Activated CD4-positive, alpha-beta T cell treated with anti-CD3 and anti-CD28 coated beads, Interleukin-10, Interleukin-2, amounts not matched to agents 100 ng/mL and 50 ng/mL, durations not matched to agents 16 hours and 8 hours (primary cell): ENCODE data around the gene EHD1.

ENCODE experiments used
- DNase-seq: peaks from one replicate; pipeline ENCODE4 v3.0.0-alpha.2; 2020

The EHD1 gene

DNA sequence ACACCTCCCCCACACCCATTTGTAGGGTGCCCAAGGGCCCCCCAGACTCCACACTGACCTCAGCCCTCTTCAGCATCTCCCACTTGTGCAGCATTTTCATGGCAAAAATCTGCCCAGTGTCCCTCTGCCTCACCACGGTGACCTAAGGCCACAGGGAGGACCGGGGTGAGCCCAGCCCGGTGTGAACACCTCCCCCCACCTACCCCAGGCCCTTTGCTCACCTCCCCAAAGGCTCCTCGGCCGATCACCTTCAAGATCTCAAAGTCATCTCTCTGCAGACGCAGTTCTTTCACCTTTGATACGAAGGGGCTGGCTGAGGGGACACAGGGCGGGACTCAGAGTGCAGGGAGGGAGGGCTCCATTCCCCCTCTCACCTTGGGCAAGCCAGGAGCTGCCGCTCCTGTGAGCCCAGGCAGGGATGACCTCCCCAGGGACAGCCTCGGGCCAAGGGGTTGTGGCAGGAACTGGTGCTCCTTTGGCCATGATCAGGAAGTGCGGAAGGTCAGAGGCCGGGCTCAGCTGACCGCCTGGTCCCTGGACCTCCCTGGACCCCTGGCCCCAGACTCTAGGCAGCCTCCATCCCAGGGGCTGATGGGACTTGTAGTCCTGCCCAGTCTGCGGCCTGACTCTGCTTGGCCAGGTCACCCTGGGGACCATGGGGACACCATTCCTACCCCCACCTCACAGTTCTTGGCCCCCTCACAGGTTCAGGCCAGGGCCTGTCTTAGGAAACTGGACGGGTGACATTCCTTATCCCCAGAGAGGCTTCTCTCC is 36.6 kb downstream of the EHD1 start:
- DNase-seq = no peak

DNA sequence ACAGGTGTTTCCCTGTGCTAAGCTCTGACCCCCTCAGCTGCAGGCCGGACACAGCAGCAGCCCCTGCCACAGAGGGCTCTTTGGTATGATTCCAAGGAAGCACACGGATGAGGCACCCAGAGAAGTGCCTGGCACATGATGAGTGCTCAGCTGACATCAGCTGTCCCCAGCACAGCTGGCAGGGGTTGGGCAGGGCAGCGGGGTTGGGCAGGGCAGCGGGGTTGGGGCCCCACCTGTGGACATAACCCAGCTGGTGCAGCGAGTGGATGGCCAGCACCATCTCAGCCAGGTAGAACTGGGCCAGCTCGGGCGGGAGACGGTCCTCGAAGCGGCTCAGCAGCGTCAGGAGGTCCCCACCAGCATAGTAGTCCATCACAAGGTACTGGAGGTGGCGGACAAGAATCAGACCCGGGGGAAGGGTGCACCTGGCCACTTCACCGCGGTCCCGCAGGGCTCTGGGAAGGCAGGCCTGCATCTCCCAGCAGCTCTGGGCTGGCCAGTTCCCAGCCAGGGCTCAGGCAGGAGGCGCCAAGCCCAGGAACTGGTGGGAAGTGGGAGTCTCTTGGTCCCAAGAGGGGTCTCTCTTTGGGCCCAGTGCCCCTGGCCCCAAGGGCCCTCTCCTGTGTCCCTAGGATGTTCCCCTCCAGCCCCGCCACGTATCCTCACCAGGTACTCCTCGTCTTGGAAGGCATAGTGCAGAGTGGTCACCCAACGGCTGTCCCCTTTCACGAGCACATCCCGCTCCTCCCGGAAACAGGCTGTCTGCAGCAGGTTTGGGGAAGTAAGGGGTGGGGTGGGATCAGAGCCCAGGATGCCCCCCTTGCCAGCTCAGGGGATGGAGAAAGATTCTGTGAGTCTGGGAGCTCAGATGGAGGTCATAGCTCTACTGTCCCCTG is 38.3 kb downstream of the EHD1 start:
- no peak for DNase-seq

DNA sequence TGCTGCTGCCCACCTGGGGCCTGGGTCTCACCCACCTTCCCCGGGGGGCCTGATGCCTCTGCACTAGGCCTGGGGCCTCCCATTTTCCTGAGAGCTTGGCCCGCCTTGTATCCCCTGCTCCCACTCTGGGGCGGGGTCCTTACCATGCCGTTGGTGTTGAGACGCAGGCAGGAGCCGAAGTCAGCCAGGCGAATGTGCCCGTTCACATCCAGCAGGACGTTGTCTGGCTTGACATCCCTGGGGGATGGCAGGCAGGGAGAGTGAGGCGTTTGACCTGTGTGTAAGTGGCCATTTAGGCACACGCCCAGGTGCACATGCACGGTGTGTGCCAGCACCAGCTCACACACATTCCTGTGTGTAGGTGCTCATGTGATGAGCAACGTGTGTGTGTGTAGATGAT is 39.1 kb downstream of the EHD1 start:
- no peak for DNase-seq

- no peak for DNase-seq
Measured at GRCh38 chr11:64838600-64839334, 39.7 kb downstream of the EHD1 start.

DNA sequence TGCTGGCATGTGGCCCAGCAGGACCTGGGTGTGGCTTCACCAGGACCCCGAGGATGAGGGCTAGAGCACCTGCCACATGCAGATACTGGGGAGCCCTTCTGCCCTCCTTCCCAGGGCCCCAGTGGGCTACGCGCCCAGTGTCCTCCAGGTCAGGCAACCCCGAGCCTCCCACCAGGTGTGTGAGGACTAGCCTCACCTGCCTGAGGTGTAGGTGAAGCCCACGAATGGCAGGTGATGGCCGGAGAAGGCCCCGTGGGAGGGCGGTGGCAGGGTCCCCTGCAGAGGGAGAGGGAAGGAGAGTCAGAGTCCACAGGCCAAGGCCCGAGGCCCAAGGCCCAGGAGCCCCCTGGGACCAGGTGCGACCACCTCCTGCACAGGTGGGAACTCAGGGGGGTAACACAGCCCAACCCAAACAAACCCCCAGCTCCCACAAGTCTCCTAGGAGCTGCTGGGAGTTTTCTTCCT is 40.5 kb downstream of the EHD1 start:
- no peak for DNase-seq

DNA sequence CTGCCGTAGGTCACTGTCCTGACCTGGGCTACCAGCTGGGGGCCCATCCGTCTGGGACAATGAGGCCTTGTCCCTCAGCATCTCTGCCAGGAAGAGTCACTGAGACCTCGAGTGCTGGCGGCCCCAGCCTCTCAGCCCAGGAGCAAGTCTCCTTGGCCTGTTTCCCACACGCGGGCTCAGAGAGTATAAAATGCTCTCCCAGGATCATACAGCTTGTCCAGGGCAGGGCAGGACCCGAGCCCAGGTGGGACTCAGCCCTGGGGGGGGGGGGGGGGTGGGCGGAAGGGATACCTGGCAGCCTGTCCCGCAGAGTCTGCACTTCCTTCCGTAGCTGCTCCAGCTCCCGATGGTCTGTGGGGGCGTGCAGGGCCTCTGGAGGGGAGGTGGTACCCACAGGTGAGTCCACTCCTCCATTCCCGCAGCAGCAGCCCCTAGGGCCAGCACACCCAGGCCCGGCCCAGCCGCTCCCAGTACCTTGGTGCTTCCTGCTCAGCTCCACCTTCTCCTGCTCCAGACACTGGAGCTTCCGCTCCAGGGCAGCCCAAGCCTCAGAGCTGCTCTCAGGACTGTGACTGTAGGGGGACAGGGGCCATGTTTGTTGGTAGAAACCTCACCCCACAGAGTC is 41.9 kb downstream of the EHD1 start:
- DNase-seq = no peak

DNA sequence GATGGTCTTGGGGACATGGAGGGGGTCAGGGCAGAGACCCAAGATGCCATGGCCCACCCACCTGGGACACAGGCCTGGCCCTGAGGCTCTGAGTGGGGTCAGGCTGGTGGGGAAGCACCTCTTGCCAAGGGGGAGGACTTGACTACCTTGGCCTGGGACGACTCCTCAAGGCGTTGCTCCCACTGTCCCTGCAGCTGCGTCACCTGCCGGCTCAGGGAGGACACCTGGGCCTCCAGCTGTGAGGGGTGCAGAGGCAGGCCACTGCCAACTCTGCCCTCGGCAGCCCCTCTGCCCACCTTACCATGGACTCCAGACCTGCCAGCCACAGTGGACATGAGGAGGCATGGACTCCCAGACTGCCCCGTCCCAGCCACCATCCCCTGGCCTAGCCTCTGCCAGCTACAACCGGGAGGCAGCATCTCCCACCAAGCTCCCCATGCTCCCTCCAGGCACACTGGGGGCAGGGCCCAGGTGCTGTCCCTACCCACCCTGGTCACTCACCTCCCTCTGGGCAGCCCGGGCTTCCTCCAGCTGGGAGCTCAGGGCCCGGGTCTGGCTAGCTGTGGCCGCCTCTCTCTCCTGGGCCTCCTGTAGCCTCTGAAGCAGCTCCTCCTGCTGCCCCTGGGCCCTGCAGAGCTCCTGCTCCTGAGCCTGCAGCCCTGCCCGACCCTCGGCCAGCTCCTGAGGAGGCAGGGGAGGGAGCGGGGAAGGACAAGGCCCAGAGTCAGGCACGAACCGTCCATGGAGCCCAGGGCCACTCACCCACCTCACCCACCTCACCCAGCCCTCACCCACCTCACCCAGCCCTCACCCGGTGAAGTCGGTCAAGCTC is 42.6 kb downstream of the EHD1 start:
- DNase-seq = no peak

- DNase-seq = no peak
Measured at GRCh38 chr11:64834723-64835615, 43.5 kb downstream of the EHD1 start.

GRCh38 chr11:64834031-64834722 is 44.2 kb downstream of the EHD1 start:
- no peak for DNase-seq

DNA sequence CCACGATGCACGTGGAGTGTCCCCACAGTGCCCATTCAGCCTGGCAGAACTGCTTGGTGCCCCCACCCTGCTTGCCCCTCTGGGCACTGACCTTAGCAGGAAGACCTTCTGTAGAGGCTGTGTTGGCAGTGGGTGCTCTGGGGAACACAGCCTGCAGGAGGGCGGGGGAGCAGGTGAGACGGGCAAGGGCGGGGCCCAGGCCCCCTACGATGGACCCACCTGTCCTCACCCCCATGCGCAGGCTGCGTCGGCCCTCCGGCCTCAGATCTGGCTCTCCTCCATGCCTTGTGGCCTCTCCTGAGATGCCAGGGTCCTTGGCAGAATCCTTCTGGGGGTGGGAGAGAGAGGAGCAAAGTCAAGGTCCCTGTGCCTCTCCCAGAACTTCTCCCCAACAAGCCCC is 44.9 kb downstream of the EHD1 start:
- DNase-seq = no peak

GRCh38 chr11:64833198-64833502 is 45.3 kb downstream of the EHD1 start:
- no peak for DNase-seq

DNA sequence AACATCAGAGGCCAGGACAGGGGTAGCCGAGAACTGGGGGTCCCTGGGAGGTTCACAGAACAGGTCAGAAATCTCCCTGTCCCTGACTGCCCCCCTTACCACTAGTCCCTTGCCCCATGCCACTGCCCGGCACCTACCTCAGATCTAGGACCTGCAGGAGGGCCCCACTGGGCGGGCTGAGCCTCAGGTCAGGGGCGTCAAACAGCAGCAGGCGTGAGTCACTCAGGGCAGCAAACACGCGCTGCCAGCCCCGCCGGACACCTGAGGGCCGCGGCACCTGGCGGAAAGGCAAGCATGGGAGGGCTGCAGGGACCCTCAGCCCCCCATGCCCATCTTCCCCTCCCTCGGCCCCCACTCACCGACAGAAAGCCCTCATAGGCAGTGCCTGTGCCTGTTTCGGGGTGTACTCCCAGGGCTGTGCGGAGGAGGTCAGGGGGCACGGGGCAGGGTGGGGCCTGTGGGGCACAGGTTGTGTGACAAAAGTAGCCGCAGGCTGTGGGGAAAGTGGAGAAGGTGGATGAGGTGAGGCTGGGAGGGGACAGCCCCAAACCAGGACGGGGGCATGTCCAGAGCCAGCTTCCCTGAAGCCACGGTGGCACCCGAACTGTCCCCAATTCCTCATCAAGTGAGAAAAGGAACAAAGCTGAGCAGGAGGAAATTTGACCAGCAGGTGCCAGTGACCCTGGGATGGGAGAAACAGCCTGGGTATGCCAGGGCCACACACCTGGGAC is 45.8 kb downstream of the EHD1 start:
- no peak for DNase-seq

DNA sequence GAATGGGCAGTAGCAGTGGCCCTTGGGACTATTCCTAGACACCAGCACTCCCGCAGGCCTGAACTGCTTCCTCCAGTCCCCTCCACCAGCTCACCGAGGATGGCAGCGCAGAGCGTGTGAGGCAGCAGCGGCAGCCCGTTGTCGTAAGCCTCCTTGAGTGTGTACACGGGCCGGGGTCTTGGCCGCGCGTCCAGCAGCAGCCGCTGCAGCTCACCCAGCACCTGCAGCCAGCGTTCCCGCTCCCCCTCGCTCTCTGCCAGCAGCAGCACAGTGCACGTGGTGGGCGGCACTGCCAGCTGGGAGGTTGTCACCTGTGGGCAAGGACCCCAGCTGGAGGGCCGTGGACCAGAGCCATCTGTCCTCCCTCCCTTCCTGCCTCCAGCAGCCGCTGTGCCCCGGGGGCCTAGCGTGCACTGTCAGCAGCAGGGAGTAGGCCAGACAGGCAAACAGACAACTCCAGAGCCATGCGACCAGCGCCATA is 47.0 kb downstream of the EHD1 start:
- no peak for DNase-seq

DNA sequence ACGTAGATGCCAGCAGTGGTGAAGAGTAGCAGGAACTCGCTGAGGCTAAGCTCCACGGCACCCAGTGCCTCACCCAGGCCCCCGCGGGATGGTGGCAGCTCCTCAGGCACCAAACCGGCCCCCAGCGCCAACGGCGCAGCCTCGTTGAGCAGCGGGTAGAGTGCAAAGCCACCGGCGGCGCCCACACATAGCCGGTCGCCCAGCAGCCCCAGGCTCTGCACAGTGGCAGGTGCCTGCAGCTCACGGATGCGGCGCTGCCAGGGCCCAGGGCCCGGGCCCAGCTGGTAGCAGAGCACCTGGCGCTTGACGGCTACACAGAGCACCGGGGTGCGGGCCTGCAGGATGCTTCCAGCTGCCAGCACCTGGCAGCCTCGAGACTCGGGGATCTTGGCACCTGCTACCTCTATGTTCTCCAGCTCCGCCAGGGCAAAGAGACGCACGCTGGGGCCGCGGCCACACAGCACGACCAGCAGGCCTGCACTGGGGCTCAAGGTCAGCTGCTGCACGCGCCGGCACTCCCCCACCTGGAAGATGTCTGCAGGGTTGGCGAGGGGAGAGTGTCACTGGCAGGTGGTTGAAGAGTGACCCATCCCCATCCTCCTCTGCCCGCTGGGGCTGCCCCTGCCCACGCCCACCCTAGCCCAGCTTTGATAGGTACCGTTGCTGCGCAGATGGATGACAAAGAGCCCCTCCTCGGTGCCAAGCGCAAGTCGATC is 48.7 kb downstream of the EHD1 start:
- DNase-seq = no peak

DNA sequence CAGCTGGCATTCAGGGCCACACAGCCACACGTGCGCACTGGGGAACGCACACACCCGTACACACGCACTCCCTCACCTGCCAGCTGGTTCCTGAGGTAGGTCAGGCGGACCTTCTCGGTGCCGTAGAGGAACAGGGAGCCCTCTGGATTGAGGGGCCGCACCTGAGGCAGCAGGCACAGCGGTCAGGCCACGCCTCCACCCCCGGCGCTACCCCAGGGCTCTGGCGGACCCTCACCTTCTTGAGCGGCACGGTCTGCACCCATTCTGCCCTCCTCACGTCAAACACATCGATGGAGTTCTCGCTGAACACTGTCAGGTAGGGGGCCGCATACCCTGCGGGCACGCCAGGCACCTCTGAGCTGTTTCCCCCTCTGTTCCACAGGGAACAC is 51.0 kb downstream of the EHD1 start:
- no peak for DNase-seq

DNA sequence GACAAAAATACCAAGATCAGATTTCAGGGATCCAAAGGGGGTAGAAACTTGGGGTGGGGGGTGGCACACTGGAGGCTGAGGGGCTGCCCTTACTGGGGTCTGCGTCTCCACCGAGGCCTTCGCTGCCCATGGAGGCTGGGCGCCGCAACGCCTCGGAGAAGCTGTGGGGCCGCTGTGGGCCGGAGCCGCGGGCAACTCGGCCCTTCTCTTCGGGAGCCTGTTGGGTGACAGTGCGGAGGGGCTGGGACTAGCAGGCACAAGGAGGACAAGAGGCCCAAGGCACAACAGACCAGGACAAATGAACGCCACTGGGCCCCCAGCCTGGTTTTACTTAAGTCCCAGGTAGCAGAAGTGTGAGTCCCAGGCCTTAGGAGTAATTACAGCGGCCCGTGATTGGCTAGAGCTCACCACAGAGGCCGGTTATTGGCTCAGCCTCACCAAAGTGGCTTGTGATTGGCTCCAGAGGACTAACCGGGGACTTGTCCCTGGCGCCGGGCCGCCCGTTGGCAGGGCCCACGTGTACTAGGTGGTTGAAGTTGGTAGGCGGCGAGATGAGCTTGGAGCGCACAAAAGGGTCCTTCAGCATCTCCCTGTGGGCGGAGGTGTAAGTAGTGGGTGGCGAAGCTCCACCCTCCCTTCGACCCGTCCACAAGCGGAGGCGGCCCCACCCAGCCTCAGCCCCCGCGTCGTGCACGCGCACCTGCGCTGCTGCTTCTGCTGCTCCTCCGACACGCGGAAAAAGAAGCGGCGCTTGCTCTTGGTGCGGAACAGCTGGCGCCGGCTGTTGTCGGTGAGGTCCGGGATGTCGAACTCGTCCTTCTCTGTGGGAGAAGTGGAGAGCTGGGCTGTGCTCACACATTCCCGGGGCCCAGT is 51.6 kb downstream of the EHD1 start:
- no peak for DNase-seq

GRCh38 chr11:64826062-64826461 is 52.4 kb downstream of the EHD1 start:
- no peak for DNase-seq

- no peak for DNase-seq
Measured at GRCh38 chr11:64823568-64824119, 54.8 kb downstream of the EHD1 start.
